ENCODE results near the gene RCN2.
"Not testable (repeated sequence)": the region's sequence is repeated elsewhere in the genome, so short reads cannot be mapped to it uniquely, and the experiment has no call there.

Gene RCN2

GRCh38 chr15:76931397-76932134 is at the start of gene RCN2:
TSS of gene RCN2 (plus strand) at chr15:76931749. CDS start at chr15:76931842, 93 bp downstream.
- peak within 1 kb of the TSS; percentile 90 for H3K4me3 ChIP-seq (ENCODE audit: control insufficient read depth, low read depth, low read length)
- DNase-seq (ENCODE audit: low read depth) = peak; percentile 63
- TF ChIP-seq CTCF (IDR thresholded peaks at IDR 0.05; ENCODE audit: control insufficient read depth, insufficient read depth, low read depth, low read length, missing control alignments) = no peak

- TF ChIP-seq CTCF (IDR thresholded peaks at IDR 0.05; ENCODE audit: control insufficient read depth, insufficient read depth, low read depth, low read length, missing control alignments) = no peak
- DNase-seq (ENCODE audit: low read depth) = no peak
- no peak overlapping the region for H3K4me3 ChIP-seq (ENCODE audit: control insufficient read depth, low read depth, low read length)
These were observed 46.3 kb upstream of the RCN2 start for GRCh38 chr15:76885212-76885611.

- H3K4me3 ChIP-seq (ENCODE audit: control insufficient read depth, low read depth, low read length); DNase-seq (ENCODE audit: low read depth): not testable (repeated sequence)
These were observed 44.0 kb upstream of the RCN2 start for GRCh38 chr15:76887280-76888141.

GRCh38 chr15:76892836-76893235 is 38.7 kb upstream of the RCN2 start:
- not testable (repeated sequence) for DNase-seq (ENCODE audit: low read depth); H3K4me3 ChIP-seq (ENCODE audit: control insufficient read depth, low read depth, low read length)

GRCh38 chr15:76894174-76894573 is 37.4 kb upstream of the RCN2 start:
- no peak overlapping the region for H3K4me3 ChIP-seq (ENCODE audit: control insufficient read depth, low read depth, low read length)
- no peak for DNase-seq (ENCODE audit: low read depth)
- no peak for TF ChIP-seq CTCF (IDR thresholded peaks at IDR 0.05; ENCODE audit: control insufficient read depth, insufficient read depth, low read depth, low read length, missing control alignments)

- TF ChIP-seq CTCF (IDR thresholded peaks at IDR 0.05; ENCODE audit: control insufficient read depth, insufficient read depth, low read depth, low read length, missing control alignments) = no peak
- DNase-seq (ENCODE audit: low read depth) = no peak
- H3K4me3 ChIP-seq (ENCODE audit: control insufficient read depth, low read depth, low read length) = no peak overlapping the region
These were observed 33.4 kb upstream of the RCN2 start for GRCh38 chr15:76898102-76898501.

GRCh38 chr15:76899176-76899930 is 32.2 kb upstream of the RCN2 start:
- not testable (repeated sequence) for DNase-seq (ENCODE audit: low read depth); H3K4me3 ChIP-seq (ENCODE audit: control insufficient read depth, low read depth, low read length)

GRCh38 chr15:76899931-76900310 is 31.6 kb upstream of the RCN2 start:
- H3K4me3 ChIP-seq (ENCODE audit: control insufficient read depth, low read depth, low read length); DNase-seq (ENCODE audit: low read depth): not testable (repeated sequence)
